Stimulated activated CD4-positive, alpha-beta T cell treated with anti-CD3 and anti-CD28 coated beads, TNF-alpha, amount 100 ng/mL, for 24 hours (primary cell): ENCODE data around the gene ARHGAP42.
"Not testable (repeated sequence)": the region's sequence is repeated elsewhere in the genome, so short reads cannot be mapped to it uniquely, and the experiment has no call there.

Experiments
- DNase-seq, 3 experiments: peaks; one replicate each; pipeline ENCODE4 v3.0.0-alpha.2; 2020; ENCODE audit warnings: low read depth in 3 of 3

The ARHGAP42 gene

GRCh38 chr11:100870138-100870537, 183.1 kb downstream of the ARHGAP42 start:
- DNase-seq, result no peak

DNA sequence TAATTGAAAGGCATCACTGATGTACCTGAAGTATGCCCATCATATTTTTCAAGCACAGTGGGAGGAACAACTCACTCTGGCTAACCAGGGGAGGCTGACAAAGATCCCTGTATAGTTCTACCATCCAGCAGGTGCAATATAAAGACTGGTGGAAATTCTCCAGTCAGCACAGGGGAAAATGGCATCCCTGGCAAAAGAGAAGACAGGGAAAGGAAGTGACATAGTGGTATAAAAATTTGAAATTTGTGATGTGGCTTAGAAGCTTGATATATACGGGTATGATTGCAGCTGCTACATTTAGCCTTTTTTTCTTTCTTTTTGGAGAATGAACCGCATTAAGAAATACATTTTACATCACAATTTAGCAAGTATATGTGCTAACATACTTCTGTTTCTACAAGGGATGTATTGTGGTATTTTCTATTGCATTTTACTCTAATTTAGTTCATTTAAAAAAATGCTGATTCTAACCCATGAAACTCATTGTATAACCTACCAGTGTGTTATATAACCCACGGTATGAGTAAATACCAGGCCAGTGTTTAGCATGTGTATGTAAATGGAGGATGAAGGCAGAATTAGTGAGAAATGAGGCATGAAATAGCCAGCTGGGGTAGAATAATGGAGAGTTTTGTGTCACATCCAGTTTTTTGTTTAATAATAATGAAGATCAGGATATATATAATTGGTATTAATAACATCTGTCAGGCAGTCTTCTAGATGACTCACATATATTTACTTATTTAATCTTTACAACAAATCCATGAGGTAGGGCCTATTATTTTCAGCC, 186.1 kb downstream of the ARHGAP42 start:
- no peak for DNase-seq

DNA sequence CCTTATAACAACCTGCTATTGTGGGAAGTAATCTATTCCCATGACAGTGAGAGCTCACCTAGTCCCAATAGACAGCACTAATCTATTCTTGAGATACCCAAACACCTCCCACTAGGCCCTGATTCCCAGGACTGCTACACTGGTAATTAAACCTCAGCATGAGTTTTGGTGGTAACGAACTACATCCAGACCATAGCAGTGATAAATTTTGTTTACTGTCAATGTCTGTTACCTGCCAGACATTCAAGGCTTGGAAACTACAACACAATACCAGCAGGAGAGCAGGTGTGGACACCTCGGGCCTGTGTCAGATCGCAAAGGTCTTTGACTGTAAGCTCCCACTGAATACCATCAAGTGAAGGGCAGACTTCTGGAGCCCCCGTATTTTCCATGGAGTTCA, 187.1 kb downstream of the ARHGAP42 start:
- no peak for DNase-seq

- no peak for DNase-seq
Measured at GRCh38 chr11:100875521-100875869, 188.4 kb downstream of the ARHGAP42 start.

GRCh38 chr11:100876815-100877520, 189.9 kb downstream of the ARHGAP42 start:
- DNase-seq, result no peak

GRCh38 chr11:100878474-100878873, 191.4 kb downstream of the ARHGAP42 start:
- no peak for DNase-seq

- no peak for DNase-seq
Measured at GRCh38 chr11:100882957-100883356, 195.9 kb downstream of the ARHGAP42 start.

DNA sequence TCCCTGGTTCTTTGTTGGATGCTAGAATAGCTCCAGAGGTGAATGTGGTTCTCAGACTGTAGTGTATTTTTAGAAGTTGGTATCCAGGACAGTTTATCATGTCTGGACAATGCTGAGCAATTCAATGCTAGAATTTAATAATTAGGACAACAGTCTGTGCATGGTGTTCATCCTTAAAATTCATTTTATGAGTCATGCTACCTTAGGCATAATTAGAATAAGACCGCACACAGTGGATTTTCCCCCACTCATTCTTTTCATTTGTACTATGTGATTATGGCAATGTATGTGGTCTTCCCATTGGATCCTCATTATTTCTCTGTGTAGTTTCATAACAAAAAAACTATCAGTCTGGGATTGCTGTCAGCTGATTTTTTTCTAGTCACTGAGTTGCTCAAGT, 196.7 kb downstream of the ARHGAP42 start:
- DNase-seq, result no peak

GRCh38 chr11:100887659-100888058, 200.6 kb downstream of the ARHGAP42 start:
- DNase-seq, result no peak

DNA sequence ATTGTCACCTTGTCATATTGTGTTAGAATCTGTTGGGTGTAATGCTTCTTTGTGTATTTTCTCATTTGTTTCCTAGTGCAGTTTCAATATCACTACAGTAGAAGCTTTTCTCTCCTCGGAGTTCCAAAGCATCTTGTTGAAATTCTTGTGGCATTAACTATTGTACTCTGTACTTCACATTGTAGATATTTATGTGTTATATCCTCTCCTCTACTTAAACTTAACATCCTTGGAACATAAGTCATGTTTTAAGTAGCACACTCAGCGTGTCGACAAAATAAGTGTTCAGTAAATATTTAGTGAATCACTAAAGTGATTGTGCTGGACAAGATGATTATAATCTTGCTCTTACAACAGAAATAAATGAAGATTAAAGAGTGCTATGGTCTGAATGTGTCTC, 201.7 kb downstream of the ARHGAP42 start:
- no peak for DNase-seq

- DNase-seq, result no peak
Measured at GRCh38 chr11:100889758-100890157, 202.7 kb downstream of the ARHGAP42 start.

GRCh38 chr11:100890789-100891188, 203.7 kb downstream of the ARHGAP42 start:
- no peak for DNase-seq

GRCh38 chr11:100892886-100893285, 205.8 kb downstream of the ARHGAP42 start:
- no peak for DNase-seq

DNA sequence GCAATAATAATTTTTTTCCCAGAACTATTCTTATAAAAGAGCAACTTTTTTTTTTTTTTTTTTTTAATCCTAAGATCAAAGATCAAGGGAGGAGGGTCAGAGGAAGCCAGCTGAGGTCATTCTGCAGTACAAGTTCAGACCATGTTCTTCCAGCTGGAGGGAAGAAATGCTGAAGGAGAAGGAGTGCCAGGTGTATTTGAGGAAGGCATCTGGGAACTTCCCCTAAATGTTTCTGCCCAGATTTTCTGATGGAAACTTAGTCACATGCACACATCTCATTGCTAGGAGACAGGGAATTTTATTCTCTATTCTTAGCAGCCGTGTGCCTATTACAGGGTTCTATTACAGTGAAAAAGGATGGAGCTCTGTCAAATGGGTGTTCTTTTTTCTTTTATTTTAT, 208.4 kb downstream of the ARHGAP42 start:
- DNase-seq, result no peak

GRCh38 chr11:100895976-100896375, 208.9 kb downstream of the ARHGAP42 start:
- DNase-seq, result not testable (repeated sequence)

DNA sequence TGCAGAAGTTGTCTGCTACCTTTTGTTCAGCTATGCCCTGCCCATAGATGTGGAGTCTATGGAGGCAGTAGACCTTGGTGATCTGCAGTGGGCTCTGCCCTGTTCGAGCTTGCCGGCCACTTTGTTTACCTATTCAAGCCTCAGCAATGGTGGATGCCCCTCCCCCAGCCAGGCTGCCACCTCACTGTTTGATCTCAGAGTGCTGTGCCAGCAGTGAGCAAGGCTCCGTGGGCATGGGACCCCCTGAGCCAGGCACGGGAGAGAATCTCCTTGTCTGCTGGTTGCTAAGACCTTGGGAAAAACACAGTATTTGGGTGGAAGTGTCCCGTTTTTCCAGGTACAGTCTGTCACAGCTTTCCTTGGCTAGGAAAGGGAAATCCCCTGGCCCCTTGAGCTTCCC, 214.4 kb downstream of the ARHGAP42 start:
- DNase-seq, result not testable (repeated sequence)

- no peak for DNase-seq
Measured at GRCh38 chr11:100902454-100903141, 215.5 kb downstream of the ARHGAP42 start.

DNA sequence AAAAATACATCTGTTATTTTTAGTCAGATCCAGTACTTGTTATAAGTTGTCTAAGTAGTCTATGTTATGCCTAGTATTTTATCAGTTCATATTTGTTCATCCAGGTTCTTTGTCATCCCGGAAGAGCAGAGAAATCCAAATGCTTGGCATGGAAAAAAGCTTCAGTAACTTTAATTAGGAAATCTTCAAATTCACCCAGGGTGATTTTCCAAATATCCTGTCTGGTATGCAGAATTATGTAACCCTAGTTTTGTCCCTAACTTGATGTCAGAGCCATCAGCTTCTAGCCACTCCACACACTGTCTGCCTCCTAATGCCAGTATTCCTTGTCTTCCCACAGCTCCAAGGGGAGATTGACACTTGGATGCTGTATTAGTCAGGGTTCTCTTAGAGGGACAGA, 216.2 kb downstream of the ARHGAP42 start:
- DNase-seq, result no peak

GRCh38 chr11:100905684-100906083, 218.6 kb downstream of the ARHGAP42 start:
- no peak for DNase-seq

DNA sequence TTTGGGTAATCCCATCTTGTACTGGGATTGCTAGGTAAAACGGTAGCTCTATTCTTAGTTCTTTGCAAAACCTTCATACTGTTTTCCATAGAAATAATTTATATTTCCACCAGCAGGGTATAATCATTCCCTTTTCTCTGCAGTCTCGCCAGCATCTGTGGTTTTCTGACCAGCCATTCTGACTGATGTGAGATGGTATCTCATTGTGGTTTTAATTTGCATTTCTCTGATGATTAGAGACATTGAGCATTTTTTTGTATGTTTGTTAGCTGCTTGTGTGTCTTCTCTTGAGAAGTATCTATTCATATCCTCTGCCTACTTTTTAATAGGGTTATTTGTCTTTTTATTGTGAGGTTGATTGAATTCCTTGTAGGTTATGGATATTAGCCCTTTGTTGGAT, 221.7 kb downstream of the ARHGAP42 start:
- DNase-seq, result no peak

- DNase-seq, result no peak
Measured at GRCh38 chr11:100910808-100911207, 223.7 kb downstream of the ARHGAP42 start.

DNA sequence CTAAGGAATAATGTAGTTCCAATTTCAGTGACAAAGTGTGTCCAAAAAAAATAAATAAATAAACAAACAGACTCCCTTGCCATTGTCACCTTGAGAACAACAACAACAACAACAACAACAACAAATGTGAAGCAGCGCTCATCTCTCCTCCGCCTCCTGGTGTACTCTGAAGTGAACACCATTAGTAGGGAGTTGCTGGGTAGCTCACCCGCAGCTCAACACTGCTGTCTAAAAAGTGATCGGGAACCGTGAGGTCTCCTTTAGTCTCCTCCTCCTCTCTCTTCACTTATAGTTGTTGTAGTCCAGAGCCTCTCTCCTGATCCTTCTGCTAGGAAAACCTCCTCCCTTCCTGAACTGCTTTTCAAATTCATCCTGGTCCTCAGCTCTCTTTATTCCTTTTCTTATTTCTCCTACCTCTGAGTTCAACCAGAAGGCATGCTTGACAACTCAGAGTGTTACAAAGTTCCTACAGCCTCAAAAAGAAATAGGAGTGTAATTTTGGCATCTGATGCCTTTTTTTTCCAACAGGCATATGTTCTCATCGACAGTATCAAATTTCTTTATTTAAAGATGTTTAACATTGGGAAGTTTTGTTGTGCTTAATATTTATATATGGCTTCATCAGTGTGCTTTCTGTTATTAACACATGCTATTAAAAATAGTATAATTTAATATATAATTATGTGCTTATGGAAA, 227.5 kb downstream of the ARHGAP42 start:
- DNase-seq, result no peak
